SK-N-DZ (cell line): ENCODE results near the gene ARMS2. TPM values are rescaled to one million over a fixed set of nuclear protein-coding genes. Genes with fewer than 3 reads are reported as not detected.
A peak's percentile ranks its signal among the peaks of the same experiment; 100 is the strongest.

Experiments used
- DNase-seq: peaks from one replicate; pipeline ENCODE4 v3.0.0-alpha.2; 2015; ENCODE audit warnings: low spot score
- polyA plus RNA-seq, 2 experiments: library from polyadenylated mRNA; depleted of rRNA; stranded (reverse); fragments of >200 nt; gene quantifications; 2 replicates each; pipeline ENCODE4 v1.2.3, GENCODE V29; 2014

The ARMS2 gene
- polyA plus RNA-seq (2014; cell fraction: cytosol; rRNA removed), result not detected in 2 replicates
- polyA plus RNA-seq (2014; cell fraction: nucleus; rRNA removed), result not detected in 2 replicates

DNA sequence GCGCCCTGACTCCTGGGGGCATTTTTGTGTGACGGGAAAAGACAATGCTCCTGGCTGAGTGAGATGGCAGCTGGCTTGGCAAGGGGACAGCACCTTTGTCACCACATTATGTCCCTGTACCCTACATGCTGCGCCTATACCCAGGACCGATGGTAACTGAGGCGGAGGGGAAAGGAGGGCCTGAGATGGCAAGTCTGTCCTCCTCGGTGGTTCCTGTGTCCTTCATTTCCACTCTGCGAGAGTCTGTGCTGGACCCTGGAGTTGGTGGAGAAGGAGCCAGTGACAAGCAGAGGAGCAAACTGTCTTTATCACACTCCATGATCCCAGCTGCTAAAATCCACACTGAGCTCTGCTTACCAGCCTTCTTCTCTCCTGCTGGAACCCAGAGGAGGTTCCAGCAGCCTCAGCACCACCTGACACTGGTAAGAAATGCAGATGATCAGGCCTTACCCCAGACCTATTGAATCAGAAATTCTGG lies at the start of gene ARMS2:
Gene ARMS2 (plus strand): TSS at position 51 of the 478 bp plus-strand sequence. CDS start 75 bp downstream, at position 126.
- DNase-seq, result no peak

DNA sequence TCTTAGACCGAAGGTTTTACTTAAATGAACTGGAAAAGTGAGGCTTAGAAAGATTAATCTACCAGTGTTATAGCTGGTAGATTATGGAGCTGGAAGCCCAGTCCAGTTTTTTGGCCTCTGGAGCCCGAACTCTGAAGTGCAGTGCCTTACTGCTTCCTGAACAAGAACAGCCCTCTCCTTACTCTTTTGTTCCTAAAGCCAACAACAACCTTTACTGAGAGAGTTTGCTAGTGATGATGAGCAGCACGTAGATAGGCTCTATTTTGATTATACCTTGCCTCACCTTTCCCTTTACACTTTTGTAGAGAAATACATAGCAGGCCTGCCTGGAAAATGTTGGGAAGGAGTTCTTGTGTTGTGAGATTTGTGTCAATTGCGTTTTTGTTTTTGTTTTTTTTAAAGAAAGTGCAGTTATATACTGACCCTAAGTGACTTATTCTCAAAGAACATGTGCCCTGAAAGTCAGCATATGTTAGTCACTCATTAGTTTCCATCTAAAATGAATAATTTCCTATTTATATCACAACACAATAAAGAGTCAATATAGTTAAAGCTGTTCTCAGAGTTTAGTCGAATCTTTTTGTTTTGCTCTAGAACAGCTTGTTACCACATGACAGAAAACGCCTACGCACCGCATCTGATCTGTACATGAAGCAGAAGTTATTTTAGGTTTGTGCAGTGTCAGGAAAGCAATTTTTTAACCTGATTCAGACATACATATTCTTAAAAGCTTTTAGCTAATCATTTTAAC lies 46.9 kb upstream of the ARMS2 start:
- DNase-seq, result no peak

DNA sequence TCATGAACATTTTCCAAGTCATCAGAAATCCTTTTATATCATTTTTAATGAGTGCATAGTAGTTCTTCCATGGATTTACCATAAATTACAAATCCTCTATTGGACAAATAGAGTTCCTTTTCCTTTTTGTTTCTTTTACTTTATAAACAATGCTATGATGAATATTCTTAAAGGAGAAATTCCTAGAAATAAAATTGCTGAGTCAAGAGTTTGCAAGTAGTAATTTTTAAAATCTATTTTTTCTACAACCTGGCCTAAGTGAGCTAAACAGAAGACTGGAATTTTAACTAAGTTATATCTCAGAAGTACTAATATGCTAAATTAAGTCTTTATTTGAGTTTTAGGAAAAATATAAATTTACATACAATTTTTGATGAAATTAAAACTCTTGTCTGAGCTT lies 41.1 kb upstream of the ARMS2 start:
- no peak for DNase-seq

DNA sequence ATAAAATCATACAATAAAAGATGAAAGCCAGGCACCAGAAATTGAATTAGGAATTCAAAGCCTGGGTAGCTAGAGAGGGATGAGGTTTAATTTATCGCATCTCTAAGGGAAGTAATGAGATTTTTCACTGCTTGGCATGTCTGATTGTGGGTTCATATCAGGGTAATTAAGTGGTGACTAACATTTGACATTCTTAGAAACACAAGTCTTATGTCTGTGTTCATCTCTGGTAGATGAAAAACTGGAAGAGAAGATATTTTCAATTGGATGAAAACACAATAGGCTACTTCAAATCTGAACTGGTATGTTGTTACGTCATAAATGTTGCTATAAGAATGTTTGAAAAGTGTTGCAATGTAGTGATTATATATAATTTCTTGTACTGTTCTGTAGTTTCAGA lies 36.8 kb upstream of the ARMS2 start:
- DNase-seq, result peak; percentile 88

DNA sequence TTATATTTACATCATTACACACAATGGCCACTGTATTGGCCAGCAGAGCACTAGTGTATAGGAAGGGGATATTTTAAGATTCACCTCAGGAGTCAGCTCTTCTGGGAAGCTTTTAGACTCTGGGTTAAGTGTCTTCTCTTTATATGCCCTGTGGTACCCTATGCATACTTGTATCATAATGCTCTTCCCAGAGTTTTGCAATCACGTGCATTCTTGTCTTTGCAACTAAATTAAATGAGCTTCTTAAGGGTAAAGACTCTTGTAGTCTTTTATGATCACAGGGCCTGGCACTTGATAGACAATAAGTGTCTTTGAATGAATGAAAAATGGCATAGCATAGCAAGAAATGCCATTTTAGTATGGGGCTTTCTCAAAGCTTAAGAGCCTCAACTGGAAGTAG lies 35.4 kb upstream of the ARMS2 start:
- DNase-seq, result no peak

GRCh38 chr10:122419876-122420623 lies 34.4 kb upstream of the ARMS2 start:
- DNase-seq, result no peak

- no peak for DNase-seq
Measured at GRCh38 chr10:122420624-122421007, 33.8 kb upstream of the ARMS2 start.

DNA sequence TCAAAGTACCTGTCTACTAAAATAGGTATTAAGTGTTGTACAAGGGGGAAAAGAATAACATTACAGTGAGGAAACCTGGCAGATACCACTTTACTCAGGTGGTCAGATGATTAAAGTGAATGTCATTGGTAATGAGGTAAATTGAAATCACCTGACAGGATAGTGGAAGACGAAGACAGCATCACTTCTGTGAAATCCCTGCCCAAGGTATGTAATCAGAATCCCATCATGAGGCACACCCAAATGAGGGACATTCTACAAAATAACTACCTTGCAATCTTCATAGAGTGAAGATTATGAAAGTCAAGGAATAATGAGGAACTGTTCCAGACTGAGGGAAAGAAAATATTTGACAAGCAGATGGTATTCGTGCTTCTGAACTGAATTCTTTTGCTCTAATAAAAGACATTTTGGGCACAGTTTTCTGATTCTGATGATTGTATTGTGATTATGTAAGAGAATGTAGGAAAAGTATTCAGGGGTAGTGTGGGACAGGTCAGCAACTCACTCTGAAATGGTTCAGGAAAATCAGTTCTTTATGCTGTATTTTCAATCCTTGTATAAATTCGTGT lies 33.3 kb upstream of the ARMS2 start:
- DNase-seq, result no peak

GRCh38 chr10:122421742-122422141 lies 32.7 kb upstream of the ARMS2 start:
- DNase-seq, result no peak

GRCh38 chr10:122422266-122422989 lies 32.0 kb upstream of the ARMS2 start:
- DNase-seq, result no peak

DNA sequence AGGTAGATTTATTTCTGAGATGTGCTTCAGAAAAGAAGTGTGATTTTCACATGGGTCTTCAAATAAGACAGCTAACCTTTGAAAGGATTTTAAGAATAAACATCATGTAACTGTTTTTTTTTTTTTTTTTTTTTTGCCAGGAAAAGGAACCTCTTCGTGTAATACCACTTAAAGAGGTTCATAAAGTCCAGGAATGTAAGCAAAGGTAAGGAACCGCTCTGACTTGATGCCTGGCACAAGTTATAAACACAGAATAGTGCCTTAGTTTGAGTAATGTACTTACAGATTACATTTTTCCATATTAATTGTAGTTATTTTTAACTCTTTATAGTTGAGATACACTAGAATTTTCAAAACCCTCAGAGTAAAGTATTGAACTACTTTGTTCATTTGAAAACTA lies 30.4 kb upstream of the ARMS2 start:
- no peak for DNase-seq

- no peak for DNase-seq
Measured at GRCh38 chr10:122426829-122427228, 27.6 kb upstream of the ARMS2 start.

DNA sequence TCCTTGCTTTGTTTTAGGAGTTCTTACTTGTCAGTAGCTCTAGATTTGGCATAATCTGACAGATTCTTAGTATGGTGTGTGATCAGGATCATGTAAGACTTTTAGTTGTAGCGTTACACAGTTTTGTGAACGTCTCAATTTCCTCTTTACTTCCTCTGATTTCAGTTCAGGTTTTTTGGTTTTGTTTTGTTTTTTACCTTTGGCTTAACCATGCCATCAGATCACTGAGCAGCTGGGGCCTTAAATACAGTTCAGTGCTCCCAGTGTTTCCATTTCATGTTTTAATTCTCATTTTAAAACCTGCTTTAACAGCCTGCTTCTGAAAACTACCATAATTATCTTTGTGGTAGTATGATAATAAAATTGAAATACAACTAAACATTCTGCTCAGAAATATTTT lies 27.2 kb upstream of the ARMS2 start:
- DNase-seq, result no peak

DNA sequence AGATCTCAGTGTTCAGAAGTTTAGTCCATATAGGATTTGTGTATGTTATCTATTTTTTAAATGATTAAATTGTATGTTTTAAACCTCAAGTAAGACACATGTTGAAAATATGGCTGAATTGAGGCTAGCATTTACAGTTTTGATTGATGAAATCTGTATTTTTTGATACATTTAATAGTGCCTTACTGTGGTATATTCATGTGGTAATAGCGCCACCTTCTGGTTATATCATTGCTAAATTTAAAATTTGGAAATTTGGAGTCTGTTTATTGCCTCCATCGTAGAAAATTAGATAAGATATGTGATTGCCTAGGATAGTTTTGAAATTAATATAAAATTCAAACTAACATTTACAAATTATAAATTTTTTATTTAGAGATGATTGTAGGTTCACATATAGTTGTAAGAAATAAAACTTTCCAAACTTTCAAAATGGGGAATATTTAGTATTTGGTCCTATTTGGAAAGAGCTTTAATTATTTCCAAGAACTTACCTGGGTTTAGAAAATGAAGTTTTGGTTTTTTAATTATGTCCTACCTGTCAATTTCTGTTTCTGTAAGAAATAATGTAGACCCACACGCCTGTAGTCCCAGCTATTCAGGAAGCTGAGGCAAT lies 19.1 kb upstream of the ARMS2 start:
- DNase-seq, result peak; percentile 39

- no peak for DNase-seq
Measured at GRCh38 chr10:122441961-122442360, 12.5 kb upstream of the ARMS2 start.

GRCh38 chr10:122445469-122445868 lies 9.0 kb upstream of the ARMS2 start:
- no peak for DNase-seq

- DNase-seq, result no peak
Measured at GRCh38 chr10:122445904-122446303, 8.5 kb upstream of the ARMS2 start.

GRCh38 chr10:122446668-122447423 lies 7.6 kb upstream of the ARMS2 start:
- DNase-seq, result peak; percentile 62

GRCh38 chr10:122448600-122448999 lies 5.9 kb upstream of the ARMS2 start:
- DNase-seq, result no peak

GRCh38 chr10:122449153-122449552 lies 5.3 kb upstream of the ARMS2 start:
- no peak for DNase-seq
